GM23338 (cell line): ENCODE data around the gene FRRS1L. TPM values are rescaled to one million over a fixed set of nuclear protein-coding genes. Genes with fewer than 3 reads are reported as not detected.

Experiments
- ATAC-seq: fragments of 200-7000 bp; cut with Tn5 transposase; 3 replicates; pipeline ENCODE4 v1.9.1; 2020
- DNase-seq: peaks from one replicate; pipeline ENCODE4 v3.0.0-alpha.2; 2015; ENCODE audit warnings: low spot score
- H2AFZ ChIP-seq: fragments of 200-600 bp; sonication (generic); 2 replicates; pipeline ENCODE4 v1.8.0; 2016; ENCODE audit warnings: antibody characterized with exemption, mild to moderate bottlenecking, moderate library complexity
- H3F3A ChIP-seq: fragments of 200-600 bp; sonication (generic); replicated peaks from 2 replicates; pipeline ENCODE4 v1.8.0; 2017; ENCODE audit warnings: antibody characterized with exemption, mixed run types, low read depth
- H3K27ac ChIP-seq: fragments of 200-600 bp; sonication (generic); 2 replicates; pipeline ENCODE4 v1.6.1; 2016; ENCODE audit warnings: low read depth
- H3K27me3 ChIP-seq: fragments of 200-600 bp; sonication (generic); 2 replicates; pipeline ENCODE4 v1.8.0; 2016; ENCODE audit warnings: mild to moderate bottlenecking, mixed run types, moderate library complexity; ENCODE audit not compliant: insufficient read depth
- H3K36me3 ChIP-seq: fragments of 200-600 bp; sonication (generic); 2 replicates; pipeline ENCODE4 v1.8.0; 2016; ENCODE audit warnings: mild to moderate bottlenecking; ENCODE audit not compliant: insufficient read depth
- H3K4me1 ChIP-seq: fragments of 200-600 bp; sonication (generic); 2 replicates; pipeline ENCODE4 v1.8.0; 2016; ENCODE audit warnings: mild to moderate bottlenecking, moderate library complexity; ENCODE audit not compliant: insufficient read depth
- H3K4me2 ChIP-seq: fragments of 200-600 bp; sonication (generic); 2 replicates; pipeline ENCODE4 v1.7.1; 2017; ENCODE audit warnings: mixed run types
- H3K4me3 ChIP-seq: fragments of 200-600 bp; sonication (generic); 2 replicates; pipeline ENCODE4 v1.6.1; 2016; ENCODE audit warnings: mixed run types
- H3K79me2 ChIP-seq: fragments of 200-600 bp; sonication (generic); replicated peaks from 2 replicates; pipeline ENCODE4 v1.8.0; 2017; ENCODE audit warnings: mild to moderate bottlenecking; ENCODE audit not compliant: insufficient read depth
- H3K9me2 ChIP-seq: fragments of 200-600 bp; sonication (generic); 2 replicates; pipeline ENCODE4 v1.8.0; 2017; ENCODE audit not compliant: insufficient read depth
- H4K20me1 ChIP-seq: fragments of 200-600 bp; sonication (generic); replicated peaks from 2 replicates; pipeline ENCODE4 v1.8.0; 2017; ENCODE audit warnings: mild to moderate bottlenecking; ENCODE audit not compliant: insufficient read depth
- H3K27ac Mint-ChIP-seq: 2 replicates; pipeline ENCODE4 v1.8.0; 2020; ENCODE audit warnings: inconsistent platforms, mild to moderate bottlenecking, moderate library complexity, mixed read lengths
- H3K27me3 Mint-ChIP-seq: 3 replicates; pipeline ENCODE4 v1.8.0; 2022; ENCODE audit warnings: low read depth, mild to moderate bottlenecking, moderate library complexity, mixed read lengths, inconsistent platforms; ENCODE audit not compliant: insufficient read depth, poor library complexity
- H3K36me3 Mint-ChIP-seq: 3 replicates; pipeline ENCODE4 v1.8.0; 2021; ENCODE audit warnings: low read depth, mild to moderate bottlenecking, inconsistent platforms, moderate library complexity, mixed read lengths
- H3K4me1 Mint-ChIP-seq: 3 replicates; pipeline ENCODE4 v1.8.0; 2020; ENCODE audit warnings: mild to moderate bottlenecking, inconsistent platforms, mixed read lengths
- H3K4me3 Mint-ChIP-seq: 3 replicates; pipeline ENCODE4 v1.8.0; 2021; ENCODE audit warnings: moderate library complexity, mild to moderate bottlenecking, inconsistent platforms, mixed read lengths
- H3K9me3 Mint-ChIP-seq: 3 replicates; pipeline ENCODE4 v1.8.0; 2020; ENCODE audit warnings: moderate library complexity, mild to moderate bottlenecking, inconsistent platforms, mixed read lengths
- CTCF ChIP-seq, 2 experiments: fragments of 200-600 bp in 1 of 2; sonication (generic) in 1 of 2; conservative IDR thresholded peaks; 2 replicates each; pipeline versions ENCODE4 v1.5.1 to v1.6.1; 2016 to 2017; ENCODE audit warnings: antibody characterized with exemption in 2 of 2, low read depth in 2 of 2, mild to moderate bottlenecking in 2 of 2, moderate library complexity in 1 of 2
- ZNF114 ChIP-seq: fragments of 250-450 bp; sonication (Bioruptor Pico); IDR thresholded peaks from 2 replicates; pipeline ENCODE4 v1.5.0; 2020; ENCODE audit warnings: mild to moderate bottlenecking, moderate library complexity
- polyA plus RNA-seq: library from polyadenylated mRNA; unstranded; fragments of >200 nt; fragmentation: Nextera tagmentation; extraction: Ambion mirVana; gene quantifications from 2 replicates; pipeline ENCODE4 v1.2.1, GENCODE V29; 2016
- total RNA-seq: library from RNA; depleted of rRNA; stranded (reverse); fragments of >200 nt; shearing (Covaris generic); gene quantifications from 2 replicates; pipeline ENCODE4 v1.2.3, GENCODE V29; 2014
- TF ChIP-seq, protein P1 (sequence below): fragments of 250-450 bp; sonication (Bioruptor Pico); IDR thresholded peaks from 2 replicates; pipeline ENCODE4 v1.5.0; 2020; ENCODE audit warnings: mild to moderate bottlenecking, moderate library complexity

FRRS1L gene
- total and polyA plus RNA-seq, 2 experiments from 2014 or later = 0.37 to 1.1 TPM

DNA sequence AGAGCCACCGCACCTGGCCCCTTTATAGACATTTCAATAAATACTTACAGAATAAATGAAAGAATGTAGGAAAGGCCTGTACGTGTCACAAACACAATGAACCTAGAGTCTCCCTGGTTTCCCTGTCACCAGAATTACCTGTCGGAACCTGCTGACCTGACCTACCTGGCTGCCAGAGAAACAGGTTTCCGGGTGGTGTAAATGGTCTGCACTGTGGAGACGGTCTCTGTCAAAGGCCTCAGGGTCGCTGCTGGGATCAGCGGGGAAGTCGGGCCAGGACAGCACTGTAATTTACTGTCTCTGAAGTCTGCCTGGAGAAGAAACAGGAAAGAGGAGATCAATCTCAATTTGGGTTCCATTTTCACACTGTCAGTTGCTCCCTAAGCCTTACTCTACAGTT lies 9.3 kb upstream of the FRRS1L start:
- no peak for ATAC-seq
- no peaks in the 10 kb centered on the region for H3K4me1 ChIP-seq

More for the DNA sequence above, 9.3 kb upstream of the FRRS1L start:
- no peaks in the 10 kb centered on the region for H3K4me1 Mint-ChIP-seq
- no peaks in the 10 kb centered on the region for H3K36me3 Mint-ChIP-seq
- Histone ChIP-seq H3K27ac (no peak overlapping the region), H4K20me1 (no peaks in the 10 kb centered on the region), H3K79me2 (no peaks in the 10 kb centered on the region), H3K9me2 (no peaks in the 10 kb centered on the region), H3K4me2 (no peak overlapping the region), H2AFZ (no peak overlapping the region), H3K36me3 (no peaks in the 10 kb centered on the region), H3F3A (no peaks in the 10 kb centered on the region), H3K27me3 (no peaks in the 10 kb centered on the region), H3K4me3 (no peak overlapping the region)
- H3K9me3 Mint-ChIP-seq = no peaks in the 10 kb centered on the region
- H3K27me3 Mint-ChIP-seq = peaks cover 2% of the 10 kb centered on the region
- no peak for DNase-seq
- no peak for TF ChIP-seq ZNF114 (CRISPR knock-in tag)
- no peak for TF ChIP-seq CTCF (conservative IDR thresholded peaks at IDR 0.05; ENCODE audit: low read depth in 2 of 2)
- TF ChIP-seq, protein P1, sequence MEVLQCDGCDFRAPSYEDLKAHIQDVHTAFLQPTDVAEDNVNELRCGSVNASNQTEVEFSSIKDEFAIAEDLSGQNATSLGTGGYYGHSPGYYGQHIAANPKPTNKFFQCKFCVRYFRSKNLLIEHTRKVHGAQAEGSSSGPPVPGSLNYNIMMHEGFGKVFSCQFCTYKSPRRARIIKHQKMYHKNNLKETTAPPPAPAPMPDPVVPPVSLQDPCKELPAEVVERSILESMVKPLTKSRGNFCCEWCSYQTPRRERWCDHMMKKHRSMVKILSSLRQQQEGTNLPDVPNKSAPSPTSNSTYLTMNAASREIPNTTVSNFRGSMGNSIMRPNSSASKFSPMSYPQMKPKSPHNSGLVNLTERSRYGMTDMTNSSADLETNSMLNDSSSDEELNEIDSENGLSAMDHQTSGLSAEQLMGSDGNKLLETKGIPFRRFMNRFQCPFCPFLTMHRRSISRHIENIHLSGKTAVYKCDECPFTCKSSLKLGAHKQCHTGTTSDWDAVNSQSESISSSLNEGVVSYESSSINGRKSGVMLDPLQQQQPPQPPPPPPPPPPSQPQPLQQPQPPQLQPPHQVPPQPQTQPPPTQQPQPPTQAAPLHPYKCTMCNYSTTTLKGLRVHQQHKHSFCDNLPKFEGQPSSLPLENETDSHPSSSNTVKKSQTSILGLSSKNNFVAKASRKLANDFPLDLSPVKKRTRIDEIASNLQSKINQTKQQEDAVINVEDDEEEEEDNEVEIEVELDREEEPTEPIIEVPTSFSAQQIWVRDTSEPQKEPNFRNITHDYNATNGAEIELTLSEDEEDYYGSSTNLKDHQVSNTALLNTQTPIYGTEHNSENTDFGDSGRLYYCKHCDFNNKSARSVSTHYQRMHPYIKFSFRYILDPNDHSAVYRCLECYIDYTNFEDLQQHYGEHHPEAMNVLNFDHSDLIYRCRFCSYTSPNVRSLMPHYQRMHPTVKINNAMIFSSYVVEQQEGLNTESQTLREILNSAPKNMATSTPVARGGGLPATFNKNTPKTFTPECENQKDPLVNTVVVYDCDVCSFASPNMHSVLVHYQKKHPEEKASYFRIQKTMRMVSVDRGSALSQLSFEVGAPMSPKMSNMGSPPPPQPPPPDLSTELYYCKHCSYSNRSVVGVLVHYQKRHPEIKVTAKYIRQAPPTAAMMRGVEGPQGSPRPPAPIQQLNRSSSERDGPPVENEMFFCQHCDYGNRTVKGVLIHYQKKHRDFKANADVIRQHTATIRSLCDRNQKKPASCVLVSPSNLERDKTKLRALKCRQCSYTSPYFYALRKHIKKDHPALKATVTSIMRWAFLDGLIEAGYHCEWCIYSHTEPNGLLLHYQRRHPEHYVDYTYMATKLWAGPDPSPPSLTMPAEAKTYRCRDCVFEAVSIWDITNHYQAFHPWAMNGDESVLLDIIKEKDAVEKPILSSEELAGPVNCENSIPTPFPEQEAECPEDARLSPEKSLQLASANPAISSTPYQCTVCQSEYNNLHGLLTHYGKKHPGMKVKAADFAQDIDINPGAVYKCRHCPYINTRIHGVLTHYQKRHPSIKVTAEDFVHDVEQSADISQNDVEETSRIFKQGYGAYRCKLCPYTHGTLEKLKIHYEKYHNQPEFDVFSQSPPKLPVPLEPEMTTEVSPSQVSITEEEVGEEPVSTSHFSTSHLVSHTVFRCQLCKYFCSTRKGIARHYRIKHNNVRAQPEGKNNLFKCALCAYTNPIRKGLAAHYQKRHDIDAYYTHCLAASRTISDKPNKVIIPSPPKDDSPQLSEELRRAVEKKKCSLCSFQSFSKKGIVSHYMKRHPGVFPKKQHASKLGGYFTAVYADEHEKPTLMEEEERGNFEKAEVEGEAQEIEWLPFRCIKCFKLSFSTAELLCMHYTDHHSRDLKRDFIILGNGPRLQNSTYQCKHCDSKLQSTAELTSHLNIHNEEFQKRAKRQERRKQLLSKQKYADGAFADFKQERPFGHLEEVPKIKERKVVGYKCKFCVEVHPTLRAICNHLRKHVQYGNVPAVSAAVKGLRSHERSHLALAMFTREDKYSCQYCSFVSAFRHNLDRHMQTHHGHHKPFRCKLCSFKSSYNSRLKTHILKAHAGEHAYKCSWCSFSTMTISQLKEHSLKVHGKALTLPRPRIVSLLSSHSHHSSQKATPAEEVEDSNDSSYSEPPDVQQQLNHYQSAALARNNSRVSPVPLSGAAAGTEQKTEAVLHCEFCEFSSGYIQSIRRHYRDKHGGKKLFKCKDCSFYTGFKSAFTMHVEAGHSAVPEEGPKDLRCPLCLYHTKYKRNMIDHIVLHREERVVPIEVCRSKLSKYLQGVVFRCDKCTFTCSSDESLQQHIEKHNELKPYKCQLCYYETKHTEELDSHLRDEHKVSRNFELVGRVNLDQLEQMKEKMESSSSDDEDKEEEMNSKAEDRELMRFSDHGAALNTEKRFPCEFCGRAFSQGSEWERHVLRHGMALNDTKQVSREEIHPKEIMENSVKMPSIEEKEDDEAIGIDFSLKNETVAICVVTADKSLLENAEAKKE (CRISPR knock-in tag) = no peak
- H3K27ac Mint-ChIP-seq = no peak overlapping the region
- no peak overlapping the region for H3K4me3 Mint-ChIP-seq
